ENCODE results near the gene TBC1D9B. TPM values are rescaled to one million over a fixed set of nuclear protein-coding genes. Genes with fewer than 3 reads are reported as not detected.

TBC1D9B gene
- total RNA-seq, 4 donors from 2014 or later = 115 to 210 (median 168) TPM

DNA sequence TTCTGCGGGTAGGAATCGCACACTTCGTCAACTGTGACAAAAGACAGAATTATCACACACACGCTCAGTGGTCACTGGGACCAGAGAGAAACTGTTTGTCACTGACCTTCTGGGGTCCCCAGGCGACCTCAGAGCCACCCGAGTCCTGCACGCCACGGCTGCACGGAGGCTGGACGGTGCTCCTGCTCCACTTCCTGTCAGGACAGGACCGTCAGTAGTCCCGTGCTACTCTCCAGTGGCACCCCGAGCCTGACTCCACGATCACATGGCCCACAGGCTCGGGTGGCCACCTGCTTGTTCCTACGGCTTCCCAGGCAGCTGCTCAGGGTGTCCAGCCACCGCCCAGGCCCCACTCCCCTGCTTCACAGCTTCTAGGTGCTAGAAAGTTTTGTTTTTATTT lies 66.9 kb downstream of the TBC1D9B start:
- Histone ChIP-seq H3K9me3 (peaks cover 0 to 17% (median 0%) of the 10 kb centered on the region in 4 donors), H3K36me3 (peaks cover 3 to 97% (median 37%) of the 10 kb centered on the region in 3 donors), H3K4me1 (peaks cover 0 to 13% (median 6%) of the 10 kb centered on the region in 4 donors), H3K4me3 (no peak overlapping the region), H3K27me3 (no peaks in the 10 kb centered on the region), H3K27ac (no peak overlapping the region)
- TF ChIP-seq, protein P1, sequence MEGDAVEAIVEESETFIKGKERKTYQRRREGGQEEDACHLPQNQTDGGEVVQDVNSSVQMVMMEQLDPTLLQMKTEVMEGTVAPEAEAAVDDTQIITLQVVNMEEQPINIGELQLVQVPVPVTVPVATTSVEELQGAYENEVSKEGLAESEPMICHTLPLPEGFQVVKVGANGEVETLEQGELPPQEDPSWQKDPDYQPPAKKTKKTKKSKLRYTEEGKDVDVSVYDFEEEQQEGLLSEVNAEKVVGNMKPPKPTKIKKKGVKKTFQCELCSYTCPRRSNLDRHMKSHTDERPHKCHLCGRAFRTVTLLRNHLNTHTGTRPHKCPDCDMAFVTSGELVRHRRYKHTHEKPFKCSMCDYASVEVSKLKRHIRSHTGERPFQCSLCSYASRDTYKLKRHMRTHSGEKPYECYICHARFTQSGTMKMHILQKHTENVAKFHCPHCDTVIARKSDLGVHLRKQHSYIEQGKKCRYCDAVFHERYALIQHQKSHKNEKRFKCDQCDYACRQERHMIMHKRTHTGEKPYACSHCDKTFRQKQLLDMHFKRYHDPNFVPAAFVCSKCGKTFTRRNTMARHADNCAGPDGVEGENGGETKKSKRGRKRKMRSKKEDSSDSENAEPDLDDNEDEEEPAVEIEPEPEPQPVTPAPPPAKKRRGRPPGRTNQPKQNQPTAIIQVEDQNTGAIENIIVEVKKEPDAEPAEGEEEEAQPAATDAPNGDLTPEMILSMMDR (IDR thresholded peaks at IDR 0.05) = no peak
- TF ChIP-seq POLR2A (IDR thresholded peaks at IDR 0.05) (no peak), EP300 (IDR thresholded peaks at IDR 0.05) (no peak)
- DNase-seq (ENCODE audit: low spot score in 2 of 2) = no peak
- 85% methylated on average over 17 of the region's 17 CpGs for WGBS, 2 donors

DNA sequence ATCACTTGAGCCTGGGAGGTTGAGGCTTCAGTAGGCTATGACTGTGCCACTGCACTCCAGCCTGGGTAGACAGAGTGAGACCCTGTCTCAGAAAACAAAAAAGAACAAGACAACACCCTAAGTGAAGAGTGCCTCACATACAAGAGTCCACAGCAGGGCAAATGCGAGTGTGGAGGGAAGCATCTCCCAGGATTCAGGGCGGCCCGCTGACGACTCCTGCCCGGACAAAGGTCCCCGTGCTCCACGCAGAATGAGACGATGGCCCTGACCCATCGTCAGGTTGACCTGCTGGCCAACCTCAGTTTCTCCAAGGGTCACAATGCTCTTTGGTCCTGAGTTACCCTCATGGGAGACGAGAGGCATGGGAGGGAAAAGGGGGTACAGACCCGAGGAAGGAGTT lies 67.4 kb downstream of the TBC1D9B start:
- WGBS, 2 donors = 91 to 95% methylated on average over 11 of the region's 11 CpGs
- H3K27me3 ChIP-seq = no peaks in the 10 kb centered on the region
- peaks cover 3 to 97% (median 37%) of the 10 kb centered on the region in 3 donors for H3K36me3 ChIP-seq
- H3K9me3 ChIP-seq = peaks cover 0 to 12% (median 0%) of the 10 kb centered on the region in 4 donors
- peaks cover 0 to 13% (median 6%) of the 10 kb centered on the region in 4 donors for H3K4me1 ChIP-seq
- H3K4me3 ChIP-seq = no peak overlapping the region
- TF ChIP-seq, protein P1 (IDR thresholded peaks at IDR 0.05) = no peak
- TF ChIP-seq EP300 (IDR thresholded peaks at IDR 0.05) (no peak), POLR2A (IDR thresholded peaks at IDR 0.05) (no peak)
- no peak overlapping the region for H3K27ac ChIP-seq
- no peak for DNase-seq (ENCODE audit: low spot score in 2 of 2)

DNA sequence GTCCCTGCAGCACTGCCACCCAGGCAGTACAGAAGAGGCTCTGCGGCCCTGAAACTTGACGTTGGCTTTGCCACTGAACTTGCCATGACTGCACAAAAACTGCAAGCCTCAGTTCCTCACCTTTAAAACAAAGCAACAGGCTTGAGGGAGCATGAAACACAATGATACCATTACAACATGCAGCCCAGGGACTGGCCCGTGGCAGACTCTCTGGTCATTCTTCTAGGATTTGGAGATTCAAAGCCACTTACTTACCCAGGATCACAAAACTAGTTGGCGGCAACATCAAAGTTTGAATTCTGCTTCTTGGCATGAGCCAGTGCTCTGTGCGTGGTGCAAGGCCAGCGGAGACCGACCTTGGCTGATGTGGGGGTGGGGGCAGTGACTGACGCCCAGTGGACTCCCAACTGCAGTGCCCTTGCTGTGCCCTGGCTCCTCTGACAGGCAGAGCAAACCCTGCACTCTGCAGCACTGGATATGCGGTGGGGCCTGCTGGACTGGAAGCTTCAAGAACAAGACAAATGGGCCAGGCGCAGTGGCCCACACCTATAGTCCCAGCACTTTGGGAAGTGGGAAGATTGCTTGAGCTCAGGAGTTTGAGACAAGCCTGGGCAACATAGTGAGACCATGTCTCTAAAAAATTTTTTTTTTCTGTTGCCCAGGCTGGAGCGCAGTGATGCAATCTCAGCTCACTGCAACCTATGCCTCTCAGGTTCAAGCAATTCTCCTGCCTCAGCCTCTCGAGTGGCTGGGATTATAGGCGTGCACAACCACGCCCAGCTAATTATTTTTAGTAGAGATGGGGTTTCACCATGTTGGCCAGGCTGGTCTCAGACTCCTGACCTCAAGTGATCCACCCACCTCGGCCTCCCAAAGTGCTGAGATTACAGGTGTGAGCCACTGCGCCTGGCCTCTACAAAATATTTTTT lies 68.1 kb downstream of the TBC1D9B start:
- Histone ChIP-seq H3K36me3 (peaks cover 3 to 97% (median 37%) of the 10 kb centered on the region in 3 donors), H3K4me3 (no peak overlapping the region), H3K9me3 (peaks cover 0 to 5% (median 0%) of the 10 kb centered on the region in 4 donors), H3K27ac (peak overlapping the region in 1 of 4 donors; percentile 18), H3K4me1 (peaks cover 0 to 13% (median 6%) of the 10 kb centered on the region in 4 donors), H3K27me3 (no peaks in the 10 kb centered on the region)
- WGBS, 2 donors = 79% methylated on average over 13 to 16 of the region's 16 CpGs
- no peak for DNase-seq (ENCODE audit: low spot score in 2 of 2)
- TF ChIP-seq EP300 (IDR thresholded peaks at IDR 0.05) = no peak
- no peak for TF ChIP-seq POLR2A (IDR thresholded peaks at IDR 0.05)
- TF ChIP-seq, protein P1 (IDR thresholded peaks at IDR 0.05) = no peak

GRCh38 chr5:179837076-179838011 lies 70.4 kb downstream of the TBC1D9B start:
- no peak for DNase-seq (ENCODE audit: low spot score in 2 of 2)
- no peak overlapping the region for H3K4me3 ChIP-seq
- peaks cover 9 to 96% (median 42%) of the 10 kb centered on the region in 3 donors for H3K36me3 ChIP-seq
- H3K9me3 ChIP-seq = no peaks in the 10 kb centered on the region
- WGBS, 2 donors = 82 to 90% methylated on average over 15 of the region's 15 CpGs
- TF ChIP-seq EP300 (IDR thresholded peaks at IDR 0.05) (no peak), POLR2A (IDR thresholded peaks at IDR 0.05) (no peak)
- TF ChIP-seq, protein P1 (IDR thresholded peaks at IDR 0.05) = no peak
- peak overlapping the region in 2 of 4 donors; percentile 21 to 37 for H3K27ac ChIP-seq
- peaks cover 0 to 21% (median 6%) of the 10 kb centered on the region in 4 donors for H3K4me1 ChIP-seq
- no peaks in the 10 kb centered on the region for H3K27me3 ChIP-seq
